WTC11 (cell line): ENCODE results near the gene E2F2. TPM values are rescaled to one million over a fixed set of nuclear protein-coding genes. Genes with fewer than 3 reads are reported as not detected.

Experiments used
- ATAC-seq: fragments of 200-7000 bp; cut with Tn5 transposase; 2 replicates; pipeline ENCODE4 v1.10.0; 2021; ENCODE audit warnings: mild to moderate bottlenecking, moderate library complexity
- CTCF ChIA-PET: fragments of 300-600 bp; sonication (Branson Sonifier 250); formaldehyde crosslinking; loops from one replicate; lab custom pipeline; 2021; ENCODE audit warnings: antibody characterized with exemption; lab: Charles Lee
- POLR2A ChIA-PET: fragments of 350-600 bp; sonication (Branson Sonifier 250); formaldehyde crosslinking; loops from one replicate; lab custom pipeline; 2021; ENCODE audit warnings: antibody characterized with exemption; lab: Charles Lee
- DNase-seq: peaks from one replicate; pipeline ENCODE4 v3.0.0; 2021; ENCODE audit warnings: low spot score
- H3K27ac Mint-ChIP-seq: 2 replicates; pipeline ENCODE4 v1.8.0; 2021; ENCODE audit warnings: mixed read lengths
- H3K27me3 Mint-ChIP-seq: 2 replicates; pipeline ENCODE4 v1.8.0; 2021; ENCODE audit warnings: low read depth, mild to moderate bottlenecking, moderate library complexity, mixed read lengths
- H3K36me3 Mint-ChIP-seq: 2 replicates; pipeline ENCODE4 v1.8.0; 2021; ENCODE audit warnings: mixed read lengths
- H3K4me1 Mint-ChIP-seq: 2 replicates; pipeline ENCODE4 v1.8.0; 2022; ENCODE audit warnings: mixed read lengths
- H3K4me3 Mint-ChIP-seq: 2 replicates; pipeline ENCODE4 v1.8.0; 2021; ENCODE audit warnings: mild to moderate bottlenecking, moderate library complexity, mixed read lengths
- H3K9me3 Mint-ChIP-seq: 2 replicates; pipeline ENCODE4 v1.8.0; 2021; ENCODE audit warnings: mixed read lengths
- E2F1 ChIP-seq: sonication (generic); formaldehyde crosslinking; IDR thresholded peaks from 2 replicates; pipeline ENCODE4 v1.8.0; 2022; ENCODE audit warnings: mild to moderate bottlenecking, missing genetic modification reagents
- FOXK1 ChIP-seq: sonication (generic); formaldehyde crosslinking; IDR thresholded peaks from 2 replicates; pipeline ENCODE4 v1.8.0; 2022; ENCODE audit warnings: mild to moderate bottlenecking, moderate library complexity, missing genetic modification reagents
- GABPB1 ChIP-seq: sonication (generic); formaldehyde crosslinking; IDR thresholded peaks from 2 replicates; pipeline ENCODE4 v1.8.1; 2023; ENCODE audit warnings: mild to moderate bottlenecking, missing genetic modification reagents
- GRHL2 ChIP-seq: fragments of 250-450 bp; sonication (Bioruptor Pico); IDR thresholded peaks from 2 replicates; pipeline ENCODE4 v1.8.0; 2022; ENCODE audit warnings: mild to moderate bottlenecking, moderate library complexity; ENCODE audit not compliant: insufficient replicate concordance, severe bottlenecking
- GTF2I ChIP-seq: fragments of 250-450 bp; sonication (Bioruptor Pico); conservative IDR thresholded peaks from 2 replicates; pipeline ENCODE4 v1.4.0; 2021; ENCODE audit warnings: mild to moderate bottlenecking
- HMGA2 ChIP-seq: fragments of 250-450 bp; sonication (Bioruptor Pico); IDR thresholded peaks from 2 replicates; pipeline ENCODE4 v1.4.0; 2021; ENCODE audit warnings: mild to moderate bottlenecking, moderate library complexity
- IRF1 ChIP-seq: sonication (generic); formaldehyde crosslinking; IDR thresholded peaks from 2 replicates; pipeline ENCODE4 v1.8.0; 2023; ENCODE audit warnings: missing genetic modification reagents
- MXD4 ChIP-seq: fragments of 250-450 bp; sonication (Bioruptor Pico); IDR thresholded peaks from 2 replicates; pipeline ENCODE4 v1.8.0; 2021; ENCODE audit warnings: mild to moderate bottlenecking, moderate library complexity, borderline replicate concordance
- NR1H2 ChIP-seq: sonication (generic); formaldehyde crosslinking; IDR thresholded peaks from 2 replicates; pipeline ENCODE4 v1.9.0; 2021; ENCODE audit warnings: mild to moderate bottlenecking, moderate library complexity, missing genetic modification reagents
- PRDM15 ChIP-seq: sonication (generic); formaldehyde crosslinking; IDR thresholded peaks from 2 replicates; pipeline ENCODE4 v1.8.0; 2022; ENCODE audit warnings: missing genetic modification reagents
- SMAD3 ChIP-seq: sonication (generic); formaldehyde crosslinking; IDR thresholded peaks from 2 replicates; pipeline ENCODE4 v1.8.0; 2022; ENCODE audit warnings: missing genetic modification reagents, mild to moderate bottlenecking, borderline replicate concordance
- USF2 ChIP-seq: sonication (generic); formaldehyde crosslinking; IDR thresholded peaks from 2 replicates; pipeline ENCODE4 v1.8.1; 2023; ENCODE audit warnings: mild to moderate bottlenecking, missing genetic modification reagents, moderate library complexity
- ZNF219 ChIP-seq: sonication (generic); formaldehyde crosslinking; IDR thresholded peaks from 2 replicates; pipeline ENCODE4 v1.8.0; 2023; ENCODE audit warnings: missing genetic modification reagents, mild to moderate bottlenecking, borderline replicate concordance
- ZNF232 ChIP-seq: sonication (generic); formaldehyde crosslinking; IDR thresholded peaks from 2 replicates; pipeline ENCODE4 v1.8.0; 2022; ENCODE audit warnings: mild to moderate bottlenecking, missing genetic modification reagents
- ZNF263 ChIP-seq: sonication (generic); formaldehyde crosslinking; IDR thresholded peaks from 2 replicates; pipeline ENCODE4 v1.8.1; 2022; ENCODE audit warnings: low read depth, mild to moderate bottlenecking, moderate library complexity, missing genetic modification reagents
- ZNF317 ChIP-seq: sonication (generic); formaldehyde crosslinking; IDR thresholded peaks from 2 replicates; pipeline ENCODE4 v1.8.1; 2023; ENCODE audit warnings: low read depth, mild to moderate bottlenecking, moderate library complexity, missing genetic modification reagents, borderline replicate concordance
- ZNF671 ChIP-seq: fragments of 250-450 bp; sonication (Bioruptor Pico); IDR thresholded peaks from 2 replicates; pipeline ENCODE4 v1.8.0; 2021; ENCODE audit warnings: mild to moderate bottlenecking
- total RNA-seq: library from RNA; stranded (reverse); gene quantifications from 3 replicates; pipeline ENCODE4 v1.2.3, GENCODE V29; 2021
- TF ChIP-seq, protein P1 (sequence below): sonication (generic); formaldehyde crosslinking; IDR thresholded peaks from 2 replicates; pipeline ENCODE4 v1.8.0; 2023; ENCODE audit warnings: mild to moderate bottlenecking, missing genetic modification reagents
- TF ChIP-seq, protein P2 (sequence below): sonication (generic); formaldehyde crosslinking; IDR thresholded peaks from 2 replicates; pipeline ENCODE4 v1.8.1; 2022; ENCODE audit warnings: mild to moderate bottlenecking, moderate library complexity, missing genetic modification reagents

The E2F2 gene
- total RNA-seq, 1 experiment from 2014 or later, result 5.6 TPM

DNA sequence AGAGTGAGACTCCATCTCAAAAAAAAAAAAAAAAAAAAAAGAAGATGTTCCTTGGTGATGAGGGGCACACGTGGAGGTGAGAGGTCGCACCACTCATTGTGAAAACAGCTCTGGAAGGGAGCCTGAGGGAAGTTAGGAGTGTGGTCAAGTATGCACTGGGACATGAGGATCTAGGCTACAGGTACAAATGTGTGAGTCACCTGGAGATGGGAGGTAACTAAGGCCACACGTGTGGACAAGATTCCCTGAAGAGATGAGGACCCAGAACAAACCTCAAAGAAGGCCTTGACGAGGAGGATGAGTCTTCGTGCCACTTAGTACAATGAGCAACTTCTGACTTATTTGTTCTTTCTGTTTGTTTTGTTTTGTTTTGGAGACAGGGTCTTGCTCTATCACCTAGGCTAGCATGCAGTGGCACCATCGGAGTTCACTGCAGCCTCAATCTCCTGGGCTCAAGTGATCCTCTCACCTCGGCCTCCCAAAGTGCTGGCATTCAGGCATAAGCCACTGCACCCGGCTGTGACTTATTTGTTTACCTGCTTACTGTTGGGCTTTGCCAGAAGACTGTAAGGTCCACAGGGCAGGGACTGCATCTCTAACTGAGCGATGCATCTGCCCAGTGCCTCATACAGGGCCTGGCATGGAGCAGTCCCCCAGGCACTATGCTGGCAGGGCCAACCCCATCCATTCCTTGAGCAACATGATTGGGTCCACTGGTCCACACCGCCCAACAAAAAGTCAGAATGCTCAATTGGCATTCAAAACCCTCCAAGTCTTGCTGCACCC, 53.5 kb downstream of the E2F2 start:
- H3K4me3 Mint-ChIP-seq, result no peak overlapping the region
- 0 out of 2 replicates have a peak overlapping the region, but pooled peaks have one; percentile 30 for H3K27ac Mint-ChIP-seq
- no peaks in the 10 kb centered on the region for H3K36me3 Mint-ChIP-seq
- ATAC-seq (no peak), DNase-seq (no peak)
- no peaks in the 10 kb centered on the region for H3K9me3 Mint-ChIP-seq
- ChIA-PET POLR2A (no interaction called here), CTCF (no interaction called here)
- H3K27me3 Mint-ChIP-seq, result no peaks in the 10 kb centered on the region
- H3K4me1 Mint-ChIP-seq, result peaks cover 42% of the 10 kb centered on the region
- TF ChIP-seq ZNF232 (CRISPR knock-in tag) (no peak), ZNF263 (CRISPR knock-in tag) (no peak), E2F1 (CRISPR knock-in tag) (no peak), ZNF671 (CRISPR knock-in tag) (no peak), SMAD3 (CRISPR knock-in tag) (no peak), MXD4 (CRISPR knock-in tag) (no peak), HMGA2 (CRISPR knock-in tag) (no peak), FOXK1 (CRISPR knock-in tag) (no peak), USF2 (CRISPR knock-in tag) (no peak), NR1H2 (CRISPR knock-in tag) (no peak), IRF1 (CRISPR knock-in tag) (no peak), ZNF317 (CRISPR knock-in tag) (no peak), GRHL2 (CRISPR knock-in tag) (no peak), ZNF219 (CRISPR knock-in tag) (no peak), PRDM15 (CRISPR knock-in tag) (no peak), GABPB1 (no peak), GTF2I (CRISPR knock-in tag) (no peak)
- TF ChIP-seq, protein P1, sequence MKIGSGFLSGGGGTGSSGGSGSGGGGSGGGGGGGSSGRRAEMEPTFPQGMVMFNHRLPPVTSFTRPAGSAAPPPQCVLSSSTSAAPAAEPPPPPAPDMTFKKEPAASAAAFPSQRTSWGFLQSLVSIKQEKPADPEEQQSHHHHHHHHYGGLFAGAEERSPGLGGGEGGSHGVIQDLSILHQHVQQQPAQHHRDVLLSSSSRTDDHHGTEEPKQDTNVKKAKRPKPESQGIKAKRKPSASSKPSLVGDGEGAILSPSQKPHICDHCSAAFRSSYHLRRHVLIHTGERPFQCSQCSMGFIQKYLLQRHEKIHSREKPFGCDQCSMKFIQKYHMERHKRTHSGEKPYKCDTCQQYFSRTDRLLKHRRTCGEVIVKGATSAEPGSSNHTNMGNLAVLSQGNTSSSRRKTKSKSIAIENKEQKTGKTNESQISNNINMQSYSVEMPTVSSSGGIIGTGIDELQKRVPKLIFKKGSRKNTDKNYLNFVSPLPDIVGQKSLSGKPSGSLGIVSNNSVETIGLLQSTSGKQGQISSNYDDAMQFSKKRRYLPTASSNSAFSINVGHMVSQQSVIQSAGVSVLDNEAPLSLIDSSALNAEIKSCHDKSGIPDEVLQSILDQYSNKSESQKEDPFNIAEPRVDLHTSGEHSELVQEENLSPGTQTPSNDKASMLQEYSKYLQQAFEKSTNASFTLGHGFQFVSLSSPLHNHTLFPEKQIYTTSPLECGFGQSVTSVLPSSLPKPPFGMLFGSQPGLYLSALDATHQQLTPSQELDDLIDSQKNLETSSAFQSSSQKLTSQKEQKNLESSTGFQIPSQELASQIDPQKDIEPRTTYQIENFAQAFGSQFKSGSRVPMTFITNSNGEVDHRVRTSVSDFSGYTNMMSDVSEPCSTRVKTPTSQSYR (CRISPR knock-in tag), result no peak
- TF ChIP-seq, protein P2, sequence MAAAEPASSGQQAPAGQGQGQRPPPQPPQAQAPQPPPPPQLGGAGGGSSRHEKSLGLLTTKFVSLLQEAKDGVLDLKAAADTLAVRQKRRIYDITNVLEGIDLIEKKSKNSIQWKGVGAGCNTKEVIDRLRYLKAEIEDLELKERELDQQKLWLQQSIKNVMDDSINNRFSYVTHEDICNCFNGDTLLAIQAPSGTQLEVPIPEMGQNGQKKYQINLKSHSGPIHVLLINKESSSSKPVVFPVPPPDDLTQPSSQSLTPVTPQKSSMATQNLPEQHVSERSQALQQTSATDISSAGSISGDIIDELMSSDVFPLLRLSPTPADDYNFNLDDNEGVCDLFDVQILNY (CRISPR knock-in tag), result no peak
